Karpas-422 (cell line): ENCODE results near the gene RFK. TPM values are rescaled to one million over a fixed set of nuclear protein-coding genes. Genes with fewer than 3 reads are reported as not detected.

Experiments
- DNase-seq: peaks from one replicate; pipeline ENCODE4 v3.0.0-alpha.2; 2015
- H2AFZ ChIP-seq: fragments of 200-600 bp; sonication (generic); 2 replicates; pipeline ENCODE4 v1.6.1; 2014; ENCODE audit warnings: antibody characterized with exemption, low read length, mixed read lengths
- H3K27ac ChIP-seq: fragments of 200-600 bp; sonication (generic); 2 replicates; pipeline ENCODE4 v1.5.1; 2014; ENCODE audit warnings: mild to moderate bottlenecking, low read length, moderate library complexity
- H3K27me3 ChIP-seq: fragments of 200-600 bp; sonication (generic); 2 replicates; pipeline ENCODE4 v1.6.1; 2014; ENCODE audit warnings: low read length, mixed read lengths
- H3K36me3 ChIP-seq: fragments of 200-600 bp; sonication (generic); 2 replicates; pipeline ENCODE4 v1.6.1; 2014; ENCODE audit warnings: low read length, mixed read lengths; ENCODE audit not compliant: insufficient read depth
- H3K4me1 ChIP-seq: fragments of 200-600 bp; sonication (generic); 2 replicates; pipeline ENCODE4 v1.6.1; 2014; ENCODE audit warnings: mild to moderate bottlenecking, low read length, mixed read lengths
- H3K4me2 ChIP-seq: fragments of 200-600 bp; sonication (generic); 2 replicates; pipeline ENCODE4 v1.6.1; 2014; ENCODE audit warnings: low read length, low read depth, mild to moderate bottlenecking; ENCODE audit not compliant: poor library complexity, severe bottlenecking
- H3K4me3 ChIP-seq: fragments of 200-600 bp; sonication (generic); 2 replicates; pipeline ENCODE4 v1.5.1; 2014; ENCODE audit warnings: mild to moderate bottlenecking, antibody characterized with exemption, low read length, mixed read lengths
- H3K79me2 ChIP-seq: fragments of 200-600 bp; sonication (generic); 2 replicates; pipeline ENCODE4 v1.6.1; 2014; ENCODE audit warnings: mild to moderate bottlenecking, low read length, mixed read lengths
- H3K9ac ChIP-seq: fragments of 200-600 bp; sonication (generic); 2 replicates; pipeline ENCODE4 v1.6.0; 2014; ENCODE audit warnings: low read length
- H3K9me2 ChIP-seq: fragments of 200-600 bp; sonication (generic), shearing (Covaris generic); replicated peaks from 2 replicates; pipeline ENCODE4 v1.6.0; 2014; ENCODE audit warnings: mild to moderate bottlenecking, low read length, moderate library complexity; ENCODE audit not compliant: insufficient read depth
- H3K9me3 ChIP-seq: fragments of 300-700, 200-600 bp; sonication (generic); 2 replicates; pipeline ENCODE4 v1.6.1; 2014; ENCODE audit warnings: low read length, mixed read lengths
- H4K20me1 ChIP-seq: fragments of 200-600 bp; sonication (generic); 2 replicates; pipeline ENCODE4 v1.6.1; 2014; ENCODE audit warnings: mild to moderate bottlenecking, antibody characterized with exemption, low read length, low read depth; ENCODE audit not compliant: insufficient read depth
- total RNA-seq: library from RNA; depleted of rRNA; stranded (reverse); fragments of >200 nt; shearing (Covaris generic); gene quantifications from 2 replicates; pipeline ENCODE4 v1.2.3, GENCODE V29; 2014; ENCODE audit warnings: low replicate concordance

RFK gene
- total RNA-seq, 1 experiment from 2014 or later, result 29.3 TPM

GRCh38 chr9:76390656-76391055, 3.6 kb downstream of the RFK start:
- no peaks in the 10 kb centered on the region for H3K9me3 ChIP-seq
- H3K79me2 ChIP-seq, result peaks cover 43% of the 10 kb centered on the region
- no peak for DNase-seq
- H3K27me3 ChIP-seq, result no peaks in the 10 kb centered on the region
- H3K4me1 ChIP-seq, result peaks cover 17% of the 10 kb centered on the region
- no peak overlapping the region for H3K4me2 ChIP-seq
- H4K20me1 ChIP-seq, result no peaks in the 10 kb centered on the region
- no peak overlapping the region for H3K27ac ChIP-seq
- no peak overlapping the region for H2AFZ ChIP-seq
- H3K9ac ChIP-seq, result no peak overlapping the region
- no peak overlapping the region for H3K4me3 ChIP-seq
- H3K36me3 ChIP-seq, result peaks cover 23% of the 10 kb centered on the region
- no peaks in the 10 kb centered on the region for H3K9me2 ChIP-seq

- H3K27me3 ChIP-seq, result no peaks in the 10 kb centered on the region
- H3K79me2 ChIP-seq, result no peaks in the 10 kb centered on the region
- H2AFZ ChIP-seq, result no peak overlapping the region
- no peaks in the 10 kb centered on the region for H3K9me3 ChIP-seq
- DNase-seq, result no peak
- H3K36me3 ChIP-seq, result no peaks in the 10 kb centered on the region
- no peak overlapping the region for H3K4me3 ChIP-seq
- H3K4me2 ChIP-seq, result no peak overlapping the region
- no peaks in the 10 kb centered on the region for H3K4me1 ChIP-seq
- no peaks in the 10 kb centered on the region for H3K9me2 ChIP-seq
- no peaks in the 10 kb centered on the region for H4K20me1 ChIP-seq
- no peak overlapping the region for H3K9ac ChIP-seq
- H3K27ac ChIP-seq, result no peak overlapping the region
Observed at GRCh38 chr9:76379494-76379893, 14.7 kb downstream of the RFK start.

- H4K20me1 ChIP-seq, result no peaks in the 10 kb centered on the region
- H3K9ac ChIP-seq, result no peak overlapping the region
- H3K9me3 ChIP-seq, result no peaks in the 10 kb centered on the region
- H3K79me2 ChIP-seq, result no peaks in the 10 kb centered on the region
- no peaks in the 10 kb centered on the region for H3K9me2 ChIP-seq
- no peak overlapping the region for H2AFZ ChIP-seq
- no peaks in the 10 kb centered on the region for H3K4me1 ChIP-seq
- H3K27ac ChIP-seq, result no peak overlapping the region
- no peak for DNase-seq
- no peak overlapping the region for H3K4me3 ChIP-seq
- H3K36me3 ChIP-seq, result no peaks in the 10 kb centered on the region
- no peak overlapping the region for H3K4me2 ChIP-seq
- no peaks in the 10 kb centered on the region for H3K27me3 ChIP-seq
Observed at GRCh38 chr9:76378367-76379073, 15.7 kb downstream of the RFK start.

GRCh38 chr9:76377791-76378190, 16.4 kb downstream of the RFK start:
- Histone ChIP-seq H3K9me3 (no peaks in the 10 kb centered on the region), H3K27ac (no peak overlapping the region), H4K20me1 (no peaks in the 10 kb centered on the region), H3K27me3 (no peaks in the 10 kb centered on the region), H3K4me1 (no peaks in the 10 kb centered on the region), H2AFZ (no peak overlapping the region), H3K36me3 (no peaks in the 10 kb centered on the region), H3K4me3 (no peak overlapping the region), H3K4me2 (no peak overlapping the region), H3K9ac (no peak overlapping the region), H3K9me2 (no peaks in the 10 kb centered on the region), H3K79me2 (no peaks in the 10 kb centered on the region)
- no peak for DNase-seq

- Histone ChIP-seq H3K27ac (no peak overlapping the region), H3K36me3 (no peaks in the 10 kb centered on the region), H3K9me3 (no peaks in the 10 kb centered on the region), H4K20me1 (no peaks in the 10 kb centered on the region), H3K9ac (no peak overlapping the region), H3K4me1 (no peaks in the 10 kb centered on the region), H3K9me2 (no peaks in the 10 kb centered on the region), H3K27me3 (no peaks in the 10 kb centered on the region), H3K4me3 (no peak overlapping the region), H2AFZ (no peak overlapping the region), H3K4me2 (no peak overlapping the region), H3K79me2 (no peaks in the 10 kb centered on the region)
- no peak for DNase-seq
Observed at GRCh38 chr9:76374783-76375559, 19.3 kb downstream of the RFK start.

- Histone ChIP-seq H3K27me3 (no peaks in the 10 kb centered on the region), H4K20me1 (no peaks in the 10 kb centered on the region), H3K4me3 (no peak overlapping the region), H2AFZ (no peak overlapping the region), H3K4me2 (no peak overlapping the region), H3K36me3 (no peaks in the 10 kb centered on the region), H3K9me3 (no peaks in the 10 kb centered on the region), H3K79me2 (no peaks in the 10 kb centered on the region), H3K27ac (no peak overlapping the region), H3K4me1 (no peaks in the 10 kb centered on the region), H3K9ac (no peak overlapping the region), H3K9me2 (no peaks in the 10 kb centered on the region)
- no peak for DNase-seq
Observed at GRCh38 chr9:76373784-76374474, 20.3 kb downstream of the RFK start.

- no peaks in the 10 kb centered on the region for H3K4me1 ChIP-seq
- no peaks in the 10 kb centered on the region for H4K20me1 ChIP-seq
- no peaks in the 10 kb centered on the region for H3K9me2 ChIP-seq
- H3K36me3 ChIP-seq, result no peaks in the 10 kb centered on the region
- no peak overlapping the region for H2AFZ ChIP-seq
- no peak overlapping the region for H3K4me2 ChIP-seq
- no peak overlapping the region for H3K9ac ChIP-seq
- no peaks in the 10 kb centered on the region for H3K27me3 ChIP-seq
- DNase-seq, result no peak
- no peak overlapping the region for H3K4me3 ChIP-seq
- no peaks in the 10 kb centered on the region for H3K9me3 ChIP-seq
- no peak overlapping the region for H3K27ac ChIP-seq
- no peaks in the 10 kb centered on the region for H3K79me2 ChIP-seq
Observed at GRCh38 chr9:76373173-76373783, 20.9 kb downstream of the RFK start.

GRCh38 chr9:76372336-76372735, 21.9 kb downstream of the RFK start:
- Histone ChIP-seq H3K9me3 (no peaks in the 10 kb centered on the region), H4K20me1 (no peaks in the 10 kb centered on the region), H3K4me3 (no peak overlapping the region), H3K9ac (no peak overlapping the region), H3K27ac (no peak overlapping the region), H2AFZ (no peak overlapping the region), H3K4me1 (no peaks in the 10 kb centered on the region), H3K4me2 (no peak overlapping the region), H3K27me3 (no peaks in the 10 kb centered on the region), H3K9me2 (no peaks in the 10 kb centered on the region), H3K36me3 (no peaks in the 10 kb centered on the region), H3K79me2 (no peaks in the 10 kb centered on the region)
- no peak for DNase-seq
